GM19468 (cell line): Measurements from ENCODE around the gene MPP3.
"Not testable (repeated sequence)": the region's sequence is repeated elsewhere in the genome, so short reads cannot be mapped to it uniquely, and the experiment has no call there.

Experiments used
- ATAC-seq: cut with Tn5 transposase; IDR thresholded peaks from one replicate; pipeline ENCODE4 v1.9.1; 2021; ENCODE audit warnings: mild to moderate bottlenecking, moderate library complexity, moderate number of reproducible peaks; ENCODE audit not compliant: unreplicated experiment; ENCODE audit errors: extremely low read depth

MPP3 gene

GRCh38 chr17:43864161-43864984 is 31.4 kb upstream of the MPP3 start:
- no peak for ATAC-seq

- no peak for ATAC-seq
Measured at GRCh38 chr17:43861960-43862359, 29.0 kb upstream of the MPP3 start.

GRCh38 chr17:43860927-43861622 is 28.1 kb upstream of the MPP3 start:
- ATAC-seq: no peak

GRCh38 chr17:43860077-43860725 is 27.3 kb upstream of the MPP3 start:
- no peak for ATAC-seq

GRCh38 chr17:43857957-43858600 is 25.1 kb upstream of the MPP3 start:
- no peak for ATAC-seq

- no peak for ATAC-seq
Measured at GRCh38 chr17:43857141-43857540, 24.2 kb upstream of the MPP3 start.

- ATAC-seq: no peak
Measured at GRCh38 chr17:43856141-43856540, 23.2 kb upstream of the MPP3 start.

GRCh38 chr17:43855061-43855460 is 22.1 kb upstream of the MPP3 start:
- no peak for ATAC-seq

GRCh38 chr17:43854498-43854897 is 21.6 kb upstream of the MPP3 start:
- ATAC-seq: no peak

- no peak for ATAC-seq
Measured at GRCh38 chr17:43853546-43853945, 20.6 kb upstream of the MPP3 start.

GRCh38 chr17:43852571-43852970 is 19.6 kb upstream of the MPP3 start:
- ATAC-seq: no peak

GRCh38 chr17:43849116-43849515 is 16.2 kb upstream of the MPP3 start:
- ATAC-seq: no peak

GRCh38 chr17:43848601-43849000 is 15.7 kb upstream of the MPP3 start:
- no peak for ATAC-seq

GRCh38 chr17:43846963-43847371 is 14.0 kb upstream of the MPP3 start, which contains the start of gene CD300LG:
Gene CD300LG, plus strand, starts transcription at chr17:43847176. Its CDS starts 41 bp downstream, at chr17:43847217.
- no peak for ATAC-seq

GRCh38 chr17:43846221-43846712 is 13.3 kb upstream of the MPP3 start:
- ATAC-seq: no peak

- no peak for ATAC-seq
Measured at GRCh38 chr17:43845766-43846165, 12.8 kb upstream of the MPP3 start.

- no peak for ATAC-seq
Measured at GRCh38 chr17:43844241-43844640, 11.3 kb upstream of the MPP3 start.

GRCh38 chr17:43842975-43843325 is 10.0 kb upstream of the MPP3 start:
- no peak for ATAC-seq

- not testable (repeated sequence) for ATAC-seq
Measured at GRCh38 chr17:43842091-43842974, 9.4 kb upstream of the MPP3 start.
